Upper lobe of right lung (tissue), 1 donor: ENCODE results near the gene FARP1. TPM values are rescaled to one million over a fixed set of nuclear protein-coding genes. Genes with fewer than 3 reads are reported as not detected.

Experiments
- ATAC-seq: fragments of 200-7000 bp; cut with Tn5 transposase; one replicate; pipeline ENCODE4 v1.9.1; 2020; ENCODE audit warnings: mild to moderate bottlenecking, moderate library complexity
- DNase-seq: peaks from one replicate; pipeline ENCODE4 v3.0.0-alpha.2; 2020
- H3K27ac ChIP-seq: fragments of 200-600 bp; one replicate; pipeline ENCODE4 v1.8.0; 2022
- H3K27me3 ChIP-seq: fragments of 200-600 bp; one replicate; pipeline ENCODE4 v1.8.0; 2022; ENCODE audit warnings: mild to moderate bottlenecking
- H3K36me3 ChIP-seq: fragments of 200-600 bp; one replicate; pipeline ENCODE4 v1.8.0; 2022
- H3K4me1 ChIP-seq: fragments of 200-600 bp; one replicate; pipeline ENCODE4 v1.8.0; 2022
- H3K4me3 ChIP-seq: fragments of 200-600 bp; one replicate; pipeline ENCODE4 v1.8.0; 2022; ENCODE audit warnings: mild to moderate bottlenecking
- H3K9me3 ChIP-seq: fragments of 200-600 bp; one replicate; pipeline ENCODE4 v1.8.0; 2022
- intact Hi-C: fragments of 100-400 bp; cut with DNase I; formaldehyde crosslinking; loops from one replicate; pipeline ENCODE4 v1.11.0; 2022
- total RNA-seq: library from RNA; stranded (reverse); fragmentation: NEBNext Ultra II Directional; extraction: Animal tissue kit (Norgen Biotek cat#: 25700); gene quantifications from one replicate; pipeline ENCODE4 v1.2.1, GENCODE V29; 2021
- TF ChIP-seq, protein P1 (sequence below): fragments of 200-600 bp; IDR thresholded peaks from one replicate; pipeline ENCODE4 v1.8.0; 2022; ENCODE audit warnings: antibody characterized with exemption
- donor health status: DM: no; HTN: yes; CAD: no; lungs with severe emphysema.

Gene FARP1
- total RNA-seq, 1 donor from 2014 or later = 95.9 TPM

DNA sequence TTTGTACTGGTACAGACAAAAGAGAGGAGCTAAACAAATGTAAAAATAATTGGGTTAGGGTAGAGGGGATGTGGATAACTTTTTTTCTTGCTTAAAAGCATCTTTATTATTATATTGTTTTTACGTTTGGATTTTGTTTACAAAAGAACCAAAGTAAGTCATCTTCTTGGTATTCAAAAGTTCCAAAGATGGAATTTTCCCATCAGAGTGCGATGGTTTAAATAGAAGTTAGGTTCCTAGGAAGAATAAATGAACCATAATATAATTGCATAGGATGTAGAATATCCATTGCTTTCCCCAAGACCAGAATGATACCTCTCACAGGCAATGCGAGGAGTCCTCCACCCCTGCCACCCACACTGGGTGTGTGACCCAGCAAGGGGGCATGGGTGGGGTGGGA is 133.6 kb downstream of the FARP1 start:
- intact Hi-C loops = no loop called here

GRCh38 chr13:98278068-98278724 is 135.3 kb downstream of the FARP1 start:
- peaks cover 10% of the 10 kb centered on the region for H3K4me1 ChIP-seq

More for the DNA sequence above, 133.6 kb downstream of the FARP1 start:
- H3K27me3 ChIP-seq = no peaks in the 10 kb centered on the region
- H3K27ac ChIP-seq = no peak overlapping the region
- no peak overlapping the region for H3K4me3 ChIP-seq
- no peaks in the 10 kb centered on the region for H3K9me3 ChIP-seq
- ATAC-seq (no peak), DNase-seq (no peak)
- TF ChIP-seq, protein P1, sequence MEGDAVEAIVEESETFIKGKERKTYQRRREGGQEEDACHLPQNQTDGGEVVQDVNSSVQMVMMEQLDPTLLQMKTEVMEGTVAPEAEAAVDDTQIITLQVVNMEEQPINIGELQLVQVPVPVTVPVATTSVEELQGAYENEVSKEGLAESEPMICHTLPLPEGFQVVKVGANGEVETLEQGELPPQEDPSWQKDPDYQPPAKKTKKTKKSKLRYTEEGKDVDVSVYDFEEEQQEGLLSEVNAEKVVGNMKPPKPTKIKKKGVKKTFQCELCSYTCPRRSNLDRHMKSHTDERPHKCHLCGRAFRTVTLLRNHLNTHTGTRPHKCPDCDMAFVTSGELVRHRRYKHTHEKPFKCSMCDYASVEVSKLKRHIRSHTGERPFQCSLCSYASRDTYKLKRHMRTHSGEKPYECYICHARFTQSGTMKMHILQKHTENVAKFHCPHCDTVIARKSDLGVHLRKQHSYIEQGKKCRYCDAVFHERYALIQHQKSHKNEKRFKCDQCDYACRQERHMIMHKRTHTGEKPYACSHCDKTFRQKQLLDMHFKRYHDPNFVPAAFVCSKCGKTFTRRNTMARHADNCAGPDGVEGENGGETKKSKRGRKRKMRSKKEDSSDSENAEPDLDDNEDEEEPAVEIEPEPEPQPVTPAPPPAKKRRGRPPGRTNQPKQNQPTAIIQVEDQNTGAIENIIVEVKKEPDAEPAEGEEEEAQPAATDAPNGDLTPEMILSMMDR = no peak
- peaks cover 10% of the 10 kb centered on the region for H3K4me1 ChIP-seq
- no peaks in the 10 kb centered on the region for H3K36me3 ChIP-seq

DNA sequence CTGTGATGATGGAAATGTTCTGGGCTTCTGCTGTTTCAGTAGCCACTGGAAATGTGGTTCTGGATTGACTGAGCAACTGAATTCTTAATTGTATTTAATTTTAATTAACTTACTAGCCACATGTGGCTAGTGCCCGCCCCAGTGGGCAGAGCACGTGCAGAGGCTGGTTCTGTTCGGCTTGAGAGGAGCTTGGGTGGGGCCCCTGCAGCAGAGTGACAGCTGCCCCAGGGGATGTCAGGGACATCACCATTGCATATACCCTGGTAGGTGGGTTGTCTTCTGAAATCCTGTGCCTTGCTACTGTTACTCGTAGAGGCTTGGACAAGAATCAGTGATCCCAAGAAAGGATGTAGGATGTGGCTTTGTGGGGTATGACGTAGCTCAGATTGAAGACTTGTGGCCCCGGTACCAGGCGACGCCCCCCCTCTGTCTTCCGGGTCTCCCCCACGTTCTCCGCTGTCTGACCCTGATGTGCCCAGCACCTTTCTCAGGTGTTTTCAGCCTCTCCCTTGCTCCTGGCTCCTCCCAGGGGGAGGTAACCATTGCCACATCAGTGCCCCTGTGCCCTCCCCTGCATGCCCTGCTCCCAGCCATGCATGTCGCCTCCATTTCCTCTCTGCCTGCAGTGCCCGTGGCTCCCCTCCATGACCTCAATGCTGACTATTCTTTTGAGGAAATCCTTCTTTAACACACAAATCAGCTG is 136.7 kb downstream of the FARP1 start:
- peak; percentile 58 for ATAC-seq
- peaks cover 10% of the 10 kb centered on the region for H3K4me1 ChIP-seq
- DNase-seq = no peak
- no peak overlapping the region for H3K4me3 ChIP-seq
- no peak overlapping the region for H3K27ac ChIP-seq
- no peaks in the 10 kb centered on the region for H3K9me3 ChIP-seq
- no peaks in the 10 kb centered on the region for H3K36me3 ChIP-seq
- no peaks in the 10 kb centered on the region for H3K27me3 ChIP-seq
- intact Hi-C loops = no loop called here
- TF ChIP-seq, protein P1 = no peak

More at GRCh38 chr13:98278068-98278724, 135.3 kb downstream of the FARP1 start:
- Histone ChIP-seq H3K9me3 (no peaks in the 10 kb centered on the region), H3K36me3 (no peaks in the 10 kb centered on the region), H3K4me3 (no peak overlapping the region), H3K27me3 (no peaks in the 10 kb centered on the region), H3K27ac (no peak overlapping the region)
- DNase-seq = no peak
- TF ChIP-seq, protein P1 = no peak
- intact Hi-C loops = no loop called here
- ATAC-seq = no peak

- H3K9me3 ChIP-seq = no peaks in the 10 kb centered on the region
- ATAC-seq (peak; percentile 9), DNase-seq (no peak)
- no peak overlapping the region for H3K27ac ChIP-seq
- intact Hi-C loops = no loop called here
- no peaks in the 10 kb centered on the region for H3K36me3 ChIP-seq
- TF ChIP-seq, protein P1 = no peak
- peaks cover 10% of the 10 kb centered on the region for H3K4me1 ChIP-seq
- no peaks in the 10 kb centered on the region for H3K27me3 ChIP-seq
- no peak overlapping the region for H3K4me3 ChIP-seq
These were observed 137.2 kb downstream of the FARP1 start for GRCh38 chr13:98280176-98280510.

DNA sequence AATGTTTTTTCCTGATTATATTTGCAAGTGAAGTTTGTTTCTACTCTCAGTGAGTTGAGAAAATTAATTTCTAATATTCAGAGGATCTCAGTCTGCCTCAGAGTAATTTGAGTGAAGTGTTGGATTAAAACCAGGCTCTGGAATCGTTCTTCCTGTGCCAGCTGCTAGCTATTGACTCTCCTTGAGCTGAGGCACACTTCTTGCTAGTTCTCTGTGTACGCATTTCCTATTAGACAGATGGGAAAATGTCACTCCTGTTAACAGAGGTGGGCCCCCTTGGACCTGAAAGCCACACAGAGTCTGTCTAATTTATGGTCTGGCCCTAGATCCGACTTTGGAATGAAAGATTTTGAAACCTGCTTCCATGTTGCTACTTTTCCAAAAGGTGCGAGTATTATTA is 141.8 kb downstream of the FARP1 start:
- Histone ChIP-seq H3K4me3 (no peak overlapping the region), H3K27ac (no peak overlapping the region), H3K9me3 (no peaks in the 10 kb centered on the region), H3K36me3 (no peaks in the 10 kb centered on the region), H3K27me3 (no peaks in the 10 kb centered on the region), H3K4me1 (no peaks in the 10 kb centered on the region)
- ATAC-seq (no peak), DNase-seq (no peak)
- intact Hi-C loops = no loop called here
- TF ChIP-seq, protein P1 = no peak
